Coronary artery (tissue), 2 donors: ENCODE measurements around the gene MTMR3.
"Not testable (repeated sequence)": the region's sequence is repeated elsewhere in the genome, so short reads cannot be mapped to it uniquely, and the experiment has no call there.

Experiments
- DNase-seq: peaks from one replicate; pipeline ENCODE4 v3.0.0-alpha.2; 2017; ENCODE audit warnings: low spot score
- H3K27ac ChIP-seq, 2 donors: fragments of 200-600 bp; sonication (generic); one replicate each; pipeline ENCODE4 v1.5.1; 2016 to 2019
- H3K4me3 ChIP-seq: fragments of 200-600 bp; sonication (generic); 2 replicates; pipeline ENCODE4 v1.5.1; 2016; ENCODE audit warnings: mild to moderate bottlenecking, moderate library complexity
- TF ChIP-seq, protein P1 (sequence below): fragments of 200-600 bp; sonication (generic); IDR thresholded peaks from one replicate; pipeline ENCODE4 v1.5.1; 2019; ENCODE audit warnings: antibody characterized with exemption

MTMR3 gene

GRCh38 chr22:30054067-30054763, 171.2 kb downstream of the MTMR3 start:
- H3K27ac ChIP-seq = no peak overlapping the region
- DNase-seq = no peak
- H3K4me3 ChIP-seq = no peak overlapping the region
- TF ChIP-seq, protein P1, sequence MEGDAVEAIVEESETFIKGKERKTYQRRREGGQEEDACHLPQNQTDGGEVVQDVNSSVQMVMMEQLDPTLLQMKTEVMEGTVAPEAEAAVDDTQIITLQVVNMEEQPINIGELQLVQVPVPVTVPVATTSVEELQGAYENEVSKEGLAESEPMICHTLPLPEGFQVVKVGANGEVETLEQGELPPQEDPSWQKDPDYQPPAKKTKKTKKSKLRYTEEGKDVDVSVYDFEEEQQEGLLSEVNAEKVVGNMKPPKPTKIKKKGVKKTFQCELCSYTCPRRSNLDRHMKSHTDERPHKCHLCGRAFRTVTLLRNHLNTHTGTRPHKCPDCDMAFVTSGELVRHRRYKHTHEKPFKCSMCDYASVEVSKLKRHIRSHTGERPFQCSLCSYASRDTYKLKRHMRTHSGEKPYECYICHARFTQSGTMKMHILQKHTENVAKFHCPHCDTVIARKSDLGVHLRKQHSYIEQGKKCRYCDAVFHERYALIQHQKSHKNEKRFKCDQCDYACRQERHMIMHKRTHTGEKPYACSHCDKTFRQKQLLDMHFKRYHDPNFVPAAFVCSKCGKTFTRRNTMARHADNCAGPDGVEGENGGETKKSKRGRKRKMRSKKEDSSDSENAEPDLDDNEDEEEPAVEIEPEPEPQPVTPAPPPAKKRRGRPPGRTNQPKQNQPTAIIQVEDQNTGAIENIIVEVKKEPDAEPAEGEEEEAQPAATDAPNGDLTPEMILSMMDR = no peak

GRCh38 chr22:30054764-30055069, 171.7 kb downstream of the MTMR3 start:
- TF ChIP-seq, protein P1 = no peak
- DNase-seq = no peak
- Histone ChIP-seq H3K27ac (no peak overlapping the region), H3K4me3 (no peak overlapping the region)

DNA sequence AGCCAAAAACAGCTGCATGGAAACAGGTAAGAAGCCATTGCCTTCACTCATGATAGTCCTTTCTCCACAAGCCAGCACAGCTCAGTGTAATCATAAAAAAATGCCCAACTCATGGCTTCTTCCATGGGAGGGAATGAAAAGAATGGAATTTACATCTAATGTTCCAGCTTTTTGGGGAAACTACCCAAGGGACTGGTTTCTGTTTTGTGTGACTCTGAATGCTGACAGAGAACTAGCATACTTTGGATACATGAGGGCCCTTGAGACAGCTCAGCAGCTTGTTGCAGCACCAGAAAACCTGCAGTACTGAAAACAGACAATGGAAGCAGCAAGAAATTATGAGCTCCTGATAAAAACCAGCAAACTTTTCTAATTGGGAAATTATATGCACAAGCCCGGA, 173.0 kb downstream of the MTMR3 start:
- Histone ChIP-seq H3K27ac (no peak overlapping the region), H3K4me3 (no peak overlapping the region)
- TF ChIP-seq, protein P1 = no peak
- DNase-seq = no peak

DNA sequence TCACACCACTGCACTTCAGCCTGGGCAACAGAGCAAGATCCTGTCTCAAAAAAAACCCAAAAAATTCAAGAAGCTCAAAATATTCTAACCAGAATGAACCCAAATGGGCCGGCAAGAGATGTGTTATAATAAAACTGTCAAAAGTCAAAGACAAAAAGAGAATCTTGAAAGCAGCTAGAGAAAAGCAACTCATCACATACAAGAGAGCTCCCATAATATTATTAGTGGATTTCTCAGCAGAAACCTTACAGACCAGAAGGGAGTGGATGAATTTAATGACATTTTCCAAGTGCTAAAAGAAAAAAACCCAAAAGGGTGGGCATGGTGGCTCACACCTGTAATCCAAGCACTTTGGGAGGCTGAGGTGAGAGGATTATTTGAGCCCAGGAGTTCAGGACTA, 174.4 kb downstream of the MTMR3 start:
- Histone ChIP-seq H3K4me3 (no peak overlapping the region), H3K27ac (no peak overlapping the region)
- TF ChIP-seq, protein P1 = no peak
- DNase-seq = no peak

DNA sequence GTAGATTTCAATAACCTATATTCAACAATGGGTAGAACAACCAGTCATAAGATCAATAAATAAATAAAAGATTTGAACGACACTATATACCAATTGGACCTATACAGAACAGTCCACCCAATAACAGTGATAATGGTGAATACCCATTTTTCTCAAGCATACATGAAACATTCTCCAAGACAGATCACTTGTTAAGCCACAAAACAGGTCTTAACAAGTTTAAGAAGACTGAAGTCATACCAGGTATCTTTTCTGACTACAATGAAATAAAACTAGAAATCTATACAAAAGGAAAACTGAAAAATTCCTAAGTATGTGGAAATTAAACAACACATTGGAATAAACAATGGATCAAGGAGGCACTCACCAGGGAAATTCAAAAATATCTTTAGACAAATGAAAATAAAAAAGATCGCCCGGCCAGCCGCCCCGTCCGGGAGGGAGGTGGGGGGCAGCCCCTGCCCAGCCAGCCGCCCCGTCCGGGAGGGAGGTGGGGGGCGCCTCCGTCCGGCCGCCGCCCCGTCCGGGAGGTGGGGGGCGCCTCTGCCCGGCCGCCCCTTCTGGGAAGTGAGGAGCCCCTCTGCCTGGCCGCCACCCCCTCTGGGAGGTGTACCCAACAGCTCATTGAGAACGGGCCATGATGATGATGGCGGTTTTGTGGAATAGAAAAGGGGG, 176.5 kb downstream of the MTMR3 start:
- not testable (repeated sequence) for H3K4me3 ChIP-seq, H3K27ac ChIP-seq, DNase-seq

DNA sequence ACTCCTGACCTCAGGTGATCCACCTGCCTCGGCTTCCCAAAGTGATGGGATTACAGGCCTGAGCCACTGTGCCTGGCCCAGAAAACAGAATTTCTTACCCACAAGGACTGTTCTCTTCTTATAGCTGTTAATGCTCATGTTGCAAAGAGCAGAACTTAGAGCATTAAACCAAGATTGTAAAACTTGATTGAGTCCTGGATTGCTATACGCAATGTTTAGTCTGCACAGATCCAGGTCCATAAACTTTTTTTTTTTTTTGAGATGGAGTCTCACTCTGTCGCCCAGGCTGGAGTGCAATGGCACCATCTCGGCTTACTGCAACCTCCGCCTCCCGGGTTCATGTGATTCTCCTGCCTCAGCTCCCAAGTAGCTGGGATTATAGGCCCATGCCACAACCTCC, 178.1 kb downstream of the MTMR3 start:
- DNase-seq, H3K27ac ChIP-seq: not testable (repeated sequence)

GRCh38 chr22:30062259-30062658, 179.3 kb downstream of the MTMR3 start:
- Histone ChIP-seq H3K27ac (no peak overlapping the region), H3K4me3 (no peak overlapping the region)
- DNase-seq = no peak
- TF ChIP-seq, protein P1 = no peak

More for the DNA sequence above, 178.1 kb downstream of the MTMR3 start:
- H3K4me3 ChIP-seq = not testable (repeated sequence)

DNA sequence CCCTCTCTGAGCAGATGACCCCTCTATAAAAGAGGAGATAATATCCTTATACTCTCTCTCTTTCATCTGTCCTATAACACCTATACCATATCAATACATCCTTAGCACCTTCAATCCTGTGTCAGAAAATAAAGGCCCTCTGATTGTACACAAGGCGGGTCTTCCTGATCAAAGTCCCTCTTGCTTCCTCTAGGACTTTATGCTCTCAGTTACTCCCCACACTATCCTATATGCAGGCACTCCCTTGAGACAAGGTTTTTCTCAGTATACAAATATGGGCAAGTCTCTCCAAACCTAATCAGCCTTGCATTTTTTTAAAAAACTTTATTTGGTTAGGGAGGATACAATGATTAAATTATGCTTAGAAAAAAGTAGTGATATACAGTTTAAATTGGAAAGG, 180.0 kb downstream of the MTMR3 start:
- TF ChIP-seq, protein P1 = no peak

More for the DNA sequence above, 180.0 kb downstream of the MTMR3 start:
- Histone ChIP-seq H3K4me3 (no peak overlapping the region), H3K27ac (no peak overlapping the region)
- DNase-seq = no peak
